Thyroid gland (tissue), 4 donors: ENCODE data around the gene GLA.

Experiments
- CTCF ChIP-seq, 6 experiments: fragments of 200-600 bp in 3 of 6; fragments of 450-650 bp in 3 of 6; sonication (generic) in 3 of 6; IDR thresholded peaks; one replicate each; pipeline ENCODE4 v1.5.1; 2016 to 2019; ENCODE audit warnings: antibody characterized with exemption in 6 of 6, mild to moderate bottlenecking in 2 of 6, inconsistent platforms in 1 of 6, moderate library complexity in 1 of 6
- POLR2A ChIP-seq, 2 donors: fragments of 450-650 bp; IDR thresholded peaks; one replicate each; pipeline ENCODE4 v1.6.1; 2017; ENCODE audit warnings: antibody characterized with exemption in 2 of 2, mild to moderate bottlenecking in 2 of 2, moderate library complexity in 1 of 2

GRCh38 chrX:101370888-101371504, 36.7 kb downstream of the GLA start:
- no peak for TF ChIP-seq POLR2A (IDR thresholded peaks at IDR 0.05)
- no peak for TF ChIP-seq CTCF (IDR thresholded peaks at IDR 0.05)
